NCI-H146 treated with DMSO at 0.1 percent for 48 hours (cell line): ENCODE results near the gene ZMAT2.
A peak's percentile ranks its signal among the peaks of the same experiment; 100 is the strongest.
"Not testable (repeated sequence)": the region's sequence is repeated elsewhere in the genome, so short reads cannot be mapped to it uniquely, and the experiment has no call there.

Experiments
- DNase-seq: peaks from one replicate; lab custom pipeline; 2025; ENCODE audit not compliant: unreplicated experiment; lab: John Stamatoyannopoulos, UW

Gene ZMAT2

GRCh38 chr5:140700177-140701144 lies at the start of gene ZMAT2:
TSS of gene ZMAT2 (plus strand) at chr5:140700447. CDS start at chr5:140700461, 14 bp downstream.
- DNase-seq, result peak; percentile 83

- no peak for DNase-seq
Observed at GRCh38 chr5:140658870-140659269, 41.4 kb upstream of the ZMAT2 start.

- not testable (repeated sequence) for DNase-seq
Observed at GRCh38 chr5:140660371-140660770, 39.9 kb upstream of the ZMAT2 start.

GRCh38 chr5:140664030-140664358 lies 36.3 kb upstream of the ZMAT2 start:
- DNase-seq, result no peak

- peak; percentile 62 for DNase-seq
Observed at GRCh38 chr5:140664359-140665119, 35.7 kb upstream of the ZMAT2 start, which contains the start of gene WDR55. TSS of gene WDR55 (plus strand) at chr5:140664904. CDS start at chr5:140664913, 9 bp downstream.

GRCh38 chr5:140671035-140671434 lies 29.2 kb upstream of the ZMAT2 start:
- not testable (repeated sequence) for DNase-seq

- no peak for DNase-seq
Observed at GRCh38 chr5:140671472-140672125, 28.6 kb upstream of the ZMAT2 start.

- DNase-seq, result no peak
Observed at GRCh38 chr5:140672455-140673186, 27.6 kb upstream of the ZMAT2 start.

- DNase-seq, result no peak
Observed at GRCh38 chr5:140673187-140673976, 26.9 kb upstream of the ZMAT2 start, which contains the start of gene DND1. TSS of gene DND1 (minus strand) at chr5:140673576. CDS start at chr5:140673542, 34 bp downstream.

- DNase-seq, result no peak
Observed at GRCh38 chr5:140674211-140674610, 26.0 kb upstream of the ZMAT2 start.

- DNase-seq, result no peak
Observed at GRCh38 chr5:140674629-140675028, 25.6 kb upstream of the ZMAT2 start.

- DNase-seq, result no peak
Observed at GRCh38 chr5:140677947-140678346, 22.3 kb upstream of the ZMAT2 start.

GRCh38 chr5:140678993-140679392 lies 21.3 kb upstream of the ZMAT2 start:
- DNase-seq, result no peak

GRCh38 chr5:140690376-140690932 lies 9.8 kb upstream of the ZMAT2 start:
- DNase-seq, result no peak

- peak; percentile 72 for DNase-seq
Observed at GRCh38 chr5:140690941-140691924, 9.0 kb upstream of the ZMAT2 start, which contains the start of the genes HARS1 and HARS2. TSS of gene HARS1 (minus strand) at chr5:140691370. CDS start at chr5:140691304, 66 bp downstream. TSS of gene HARS2 (plus strand) at chr5:140691455. CDS start at chr5:140691649, 194 bp downstream.

GRCh38 chr5:140694276-140694675 lies 6.0 kb upstream of the ZMAT2 start:
- no peak for DNase-seq

GRCh38 chr5:140696891-140697492 lies 3.3 kb upstream of the ZMAT2 start:
- DNase-seq, result no peak

- no peak for DNase-seq
Observed at GRCh38 chr5:140707812-140708211, 7.6 kb downstream of the ZMAT2 start.
